Stimulated activated memory B cell treated with anti-CD40 and anti-IgM and Interleukin-4, amounts not matched to agents 10 μg/mL and 1 μg/mL and 100 μg/mL, for 72 hours (primary cell): ENCODE data around the gene OTUD4.
A peak's percentile ranks its signal among the peaks of the same experiment; 100 is the strongest.

ENCODE experiments used
- ATAC-seq: fragments of 150-1000 bp; cut with Tn5 transposase; 2 replicates; pipeline ENCODE4 v1.10.0; 2021
- H3K27ac Mint-ChIP-seq: one replicate; pipeline ENCODE4 v1.8.0; 2022; ENCODE audit warnings: mild to moderate bottlenecking, mixed read lengths
- H3K27me3 Mint-ChIP-seq: one replicate; pipeline ENCODE4 v1.8.0; 2022; ENCODE audit warnings: mixed read lengths
- H3K36me3 Mint-ChIP-seq: one replicate; pipeline ENCODE4 v1.8.0; 2022; ENCODE audit warnings: mixed read lengths
- H3K4me1 Mint-ChIP-seq: one replicate; pipeline ENCODE4 v1.8.0; 2022; ENCODE audit warnings: mixed read lengths
- H3K4me3 Mint-ChIP-seq: one replicate; pipeline ENCODE4 v1.8.0; 2022; ENCODE audit warnings: mild to moderate bottlenecking, moderate library complexity, mixed read lengths
- H3K9me3 Mint-ChIP-seq: one replicate; pipeline ENCODE4 v1.8.0; 2022; ENCODE audit warnings: mixed read lengths

OTUD4 gene

GRCh38 chr4:145107126-145107525, 73.3 kb downstream of the OTUD4 start:
- Mint-ChIP-seq H3K9me3 (no peaks in the 10 kb centered on the region), H3K4me3 (no peak overlapping the region), H3K4me1 (peaks cover 4% of the 10 kb centered on the region), H3K27me3 (no peaks in the 10 kb centered on the region), H3K27ac (no peak overlapping the region), H3K36me3 (peaks cover 28% of the 10 kb centered on the region)
- no peak for ATAC-seq

- Mint-ChIP-seq H3K27me3 (no peaks in the 10 kb centered on the region), H3K4me3 (peak overlapping the region; percentile 49), H3K9me3 (no peaks in the 10 kb centered on the region), H3K4me1 (peaks cover 11% of the 10 kb centered on the region), H3K27ac (no peak overlapping the region), H3K36me3 (peaks cover 8% of the 10 kb centered on the region)
- ATAC-seq = peak; percentile 56
Measured at GRCh38 chr4:145103496-145103895, 76.9 kb downstream of the OTUD4 start.

- Mint-ChIP-seq H3K4me3 (no peak overlapping the region), H3K36me3 (peaks cover 8% of the 10 kb centered on the region), H3K27ac (no peak overlapping the region), H3K9me3 (no peaks in the 10 kb centered on the region), H3K27me3 (no peaks in the 10 kb centered on the region), H3K4me1 (peaks cover 11% of the 10 kb centered on the region)
- ATAC-seq = no peak
Measured at GRCh38 chr4:145102619-145103018, 77.8 kb downstream of the OTUD4 start.

- no peak overlapping the region for H3K4me3 Mint-ChIP-seq
- H3K4me1 Mint-ChIP-seq = peaks cover 19% of the 10 kb centered on the region
Measured at GRCh38 chr4:145101091-145101490, 79.3 kb downstream of the OTUD4 start.

GRCh38 chr4:145099653-145100052, 80.7 kb downstream of the OTUD4 start:
- H3K27ac Mint-ChIP-seq = peak overlapping the region; percentile 98
- peaks cover 10% of the 10 kb centered on the region for H3K36me3 Mint-ChIP-seq
- peaks cover 29% of the 10 kb centered on the region for H3K4me1 Mint-ChIP-seq
- H3K4me3 Mint-ChIP-seq = peak overlapping the region; percentile 96
- ATAC-seq = no peak
- H3K27me3 Mint-ChIP-seq = no peaks in the 10 kb centered on the region
- no peaks in the 10 kb centered on the region for H3K9me3 Mint-ChIP-seq

More at GRCh38 chr4:145101091-145101490, 79.3 kb downstream of the OTUD4 start:
- H3K9me3 Mint-ChIP-seq = no peaks in the 10 kb centered on the region
- H3K27ac Mint-ChIP-seq = no peak overlapping the region
- no peaks in the 10 kb centered on the region for H3K27me3 Mint-ChIP-seq
- no peaks in the 10 kb centered on the region for H3K36me3 Mint-ChIP-seq
- ATAC-seq = no peak

- peaks cover 34% of the 10 kb centered on the region for H3K4me1 Mint-ChIP-seq
- H3K9me3 Mint-ChIP-seq = no peaks in the 10 kb centered on the region
- H3K27ac Mint-ChIP-seq = peak overlapping the region; percentile 98
- peak overlapping the region; percentile 96 for H3K4me3 Mint-ChIP-seq
- H3K36me3 Mint-ChIP-seq = peaks cover 20% of the 10 kb centered on the region
- peak; percentile 65 for ATAC-seq
- H3K27me3 Mint-ChIP-seq = no peaks in the 10 kb centered on the region
Measured at GRCh38 chr4:145098675-145099037, 81.7 kb downstream of the OTUD4 start.

- peak; percentile 96 for ATAC-seq
- peak within 1 kb of the TSS; percentile 98 for H3K27ac Mint-ChIP-seq
- peaks cover 36% of the 10 kb centered on the region for H3K4me1 Mint-ChIP-seq
- peak within 1 kb of the TSS; percentile 96 for H3K4me3 Mint-ChIP-seq
- H3K36me3 Mint-ChIP-seq = peaks cover 26% of the 10 kb centered on the region
- no peaks in the 10 kb centered on the region for H3K27me3 Mint-ChIP-seq
- H3K9me3 Mint-ChIP-seq = peaks cover 3% of the 10 kb centered on the region
Measured at GRCh38 chr4:145097821-145098674, 82.3 kb downstream of the OTUD4 start, which contains the start of the genes ABCE1 and ANAPC10. Gene ABCE1, plus strand, starts transcription at chr4:145098311. Its CDS starts 6,102 bp downstream, at chr4:145104413. Gene ANAPC10, minus strand, starts transcription at chr4:145098196. Its CDS starts 2,097 bp downstream, at chr4:145096099.

- H3K27me3 Mint-ChIP-seq = no peaks in the 10 kb centered on the region
- peaks cover 33% of the 10 kb centered on the region for H3K36me3 Mint-ChIP-seq
- H3K27ac Mint-ChIP-seq = peak overlapping the region; percentile 98
- ATAC-seq = no peak
- peaks cover 43% of the 10 kb centered on the region for H3K4me1 Mint-ChIP-seq
- peaks cover 3% of the 10 kb centered on the region for H3K9me3 Mint-ChIP-seq
- peak overlapping the region; percentile 96 for H3K4me3 Mint-ChIP-seq
Measured at GRCh38 chr4:145097331-145097820, 83.0 kb downstream of the OTUD4 start.

GRCh38 chr4:145093638-145094037, 86.8 kb downstream of the OTUD4 start:
- Mint-ChIP-seq H3K9me3 (peaks cover 3% of the 10 kb centered on the region), H3K4me1 (peaks cover 38% of the 10 kb centered on the region), H3K27me3 (no peaks in the 10 kb centered on the region), H3K27ac (no peak overlapping the region), H3K4me3 (no peak overlapping the region), H3K36me3 (peaks cover 65% of the 10 kb centered on the region)
- ATAC-seq = no peak

GRCh38 chr4:145090380-145090779, 90.0 kb downstream of the OTUD4 start:
- peaks cover 80% of the 10 kb centered on the region for H3K36me3 Mint-ChIP-seq
- peaks cover 3% of the 10 kb centered on the region for H3K9me3 Mint-ChIP-seq
- H3K4me3 Mint-ChIP-seq = no peak overlapping the region
- peaks cover 39% of the 10 kb centered on the region for H3K4me1 Mint-ChIP-seq
- no peaks in the 10 kb centered on the region for H3K27me3 Mint-ChIP-seq
- no peak overlapping the region for H3K27ac Mint-ChIP-seq
- ATAC-seq = no peak

- Mint-ChIP-seq H3K4me3 (no peak overlapping the region), H3K27ac (no peak overlapping the region), H3K27me3 (no peaks in the 10 kb centered on the region), H3K36me3 (peaks cover 48% of the 10 kb centered on the region), H3K9me3 (no peaks in the 10 kb centered on the region), H3K4me1 (peaks cover 29% of the 10 kb centered on the region)
- ATAC-seq = no peak
Measured at GRCh38 chr4:145083891-145084605, 96.3 kb downstream of the OTUD4 start.
